Transverse colon (tissue), 3 donors: Measurements from ENCODE around the gene GABPB2.

ENCODE experiments used
- CTCF ChIP-seq, 5 experiments: fragments of 200-600 bp in 3 of 5; fragments of 450-650 bp in 2 of 5; sonication (generic) in 3 of 5; IDR thresholded peaks; 1 replicate in 2 of 5; 2 replicates in 3 of 5; pipeline ENCODE4 v1.5.1; 2016 to 2017; ENCODE audit warnings: antibody characterized with exemption in 5 of 5, inconsistent platforms in 3 of 5, mild to moderate bottlenecking in 2 of 5, moderate library complexity in 1 of 5
- EP300 ChIP-seq: sonication (generic); formaldehyde crosslinking; IDR thresholded peaks from one replicate; pipeline ENCODE4 v1.6.1; 2017; ENCODE audit warnings: antibody characterized with exemption, low read depth

- TF ChIP-seq EP300 (no peak), CTCF (IDR thresholded peaks at IDR 0.05) (no peak)
These were observed 62.7 kb downstream of the GABPB2 start for GRCh38 chr1:151133018-151133806.
